Heart left ventricle (tissue), 13 donors: ENCODE data around the gene CEACAM21.

Source experiments
- CTCF ChIP-seq, 12 donors: fragments of 200-600 bp; sonication (generic) in 4 of 12; IDR thresholded peaks; one replicate each; pipeline versions ENCODE4 v1.5.0 to v1.8.0; 2018 to 2022; ENCODE audit warnings: antibody characterized with exemption in 12 of 12, mild to moderate bottlenecking in 5 of 12
- POLR2A ChIP-seq, 2 donors: fragments of 450-650 bp; IDR thresholded peaks; one replicate each; pipeline ENCODE4 v1.6.1; 2017; ENCODE audit warnings: antibody characterized with exemption in 2 of 2, mild to moderate bottlenecking in 2 of 2, moderate library complexity in 2 of 2
- donor health status: ischemic (EF 13 %, LVEDD 7.1; RV severe dilation, severe dysfunction).
- donor health status: DM: no; HTN: yes; CAD: no.
- donor health status: DM: no; HTN: no; CAD: no.
- donor health status: ischemic (EF 25% LVEDD 6.9; RV normal size, moderate dysfunction).
- donor health status: ischemic (EF 25% LVEDD 5.7; RV mildly dilated, moderate dysfunction).
- donor health status: ischemic (EF 35%, LVEDD 5.7; RV mildly dilated, moderate dysfunction).
- donor health status: nonischemic (EF 11% LVEDD 7.7; RV severe dilation, severe dysfunction).
- donor health status: DM: yes; HTN: yes; CAD: no.
- donor health status: PGD.
- donor health status: ischemic (EF 29% LVEDD 5.4; RV normal size, mild dysfunction).
- donor health status: nonischemic (EF 23%, LVEDD 6.1; RV moderate dilation, normal function).

- TF ChIP-seq CTCF (IDR thresholded peaks at IDR 0.05) (no peak), POLR2A (IDR thresholded peaks at IDR 0.05) (no peak)
Measured at GRCh38 chr19:41549884-41550283, 26.1 kb upstream of the CEACAM21 start.
